Endodermal cell (in vitro differentiated cells): ENCODE results near the gene TNFRSF14. TPM values are rescaled to one million over a fixed set of nuclear protein-coding genes. Genes with fewer than 3 reads are reported as not detected.

Source experiments
- DNase-seq: peaks from one replicate; pipeline ENCODE4 v3.0.0-alpha.2; 2017
- H3K27ac ChIP-seq: 2 replicates; pipeline ENCODE4 v1.5.1; 2013; ENCODE audit warnings: mild to moderate bottlenecking, low read depth, low read length, moderate library complexity
- H3K27me3 ChIP-seq: 2 replicates; pipeline ENCODE4 v1.6.1; 2013; ENCODE audit warnings: mild to moderate bottlenecking, low read length, moderate library complexity; ENCODE audit not compliant: insufficient read depth, control insufficient read depth, poor library complexity, severe bottlenecking
- H3K36me3 ChIP-seq: 2 replicates; pipeline ENCODE4 v1.7.0; 2013; ENCODE audit warnings: mild to moderate bottlenecking, low read length, moderate library complexity; ENCODE audit not compliant: control insufficient read depth, insufficient read depth
- H3K4me1 ChIP-seq: one replicate; pipeline ENCODE4 v1.7.0; 2013; ENCODE audit warnings: low read length; ENCODE audit not compliant: control insufficient read depth, insufficient read depth
- H3K4me3 ChIP-seq: 2 replicates; pipeline ENCODE4 v1.5.1; 2013; ENCODE audit warnings: mild to moderate bottlenecking, low read length, moderate library complexity
- H3K9ac ChIP-seq: 2 replicates; pipeline ENCODE4 v1.6.1; 2013; ENCODE audit warnings: mild to moderate bottlenecking, low read length, moderate library complexity; ENCODE audit not compliant: poor library complexity, severe bottlenecking; ENCODE audit errors: extremely low read depth
- H3K9me3 ChIP-seq: 2 replicates; pipeline ENCODE4 v1.6.1; 2013; ENCODE audit warnings: mild to moderate bottlenecking, low read length, moderate library complexity; ENCODE audit not compliant: control insufficient read depth
- H3K27ac Mint-ChIP-seq: 2 replicates; pipeline ENCODE4 v1.8.0; 2020; ENCODE audit warnings: mixed read lengths
- H3K27me3 Mint-ChIP-seq: 2 replicates; pipeline ENCODE4 v1.8.0; 2021; ENCODE audit warnings: mild to moderate bottlenecking, mixed read lengths; ENCODE audit not compliant: insufficient read depth
- H3K36me3 Mint-ChIP-seq: 2 replicates; pipeline ENCODE4 v1.8.0; 2020; ENCODE audit warnings: low read depth, mixed read lengths
- H3K4me1 Mint-ChIP-seq: 2 replicates; pipeline ENCODE4 v1.8.0; 2020; ENCODE audit warnings: mixed read lengths
- H3K4me3 Mint-ChIP-seq: 2 replicates; pipeline ENCODE4 v1.8.0; 2020; ENCODE audit warnings: mild to moderate bottlenecking, moderate library complexity, mixed read lengths
- H3K9me3 Mint-ChIP-seq: 2 replicates; pipeline ENCODE4 v1.8.0; 2020; ENCODE audit warnings: mild to moderate bottlenecking, mixed read lengths
- whole genome bisulfite sequencing, 2 experiments: methylation state at CpG; one replicate each; pipeline versions ENCODE4 v1.1.5 to v1.1.7; 2013; ENCODE audit warnings: missing lambda C conversion rate in 2 of 2, mixed read lengths in 1 of 2; ENCODE audit not compliant: insufficient coverage in 1 of 2, insufficient read length in 1 of 2; 5-methylcytosine and 5-hydroxymethylcytosine counted together
- total RNA-seq, 2 donors: library from RNA; stranded (reverse); fragmentation: NEBNext Ultra II Directional in 1 of 2; extraction: Animal tissue kit (Norgen Biotek cat#: 25700) in 1 of 2; gene quantifications; 2 replicates in 1 of 2; 3 replicates in 1 of 2; pipeline ENCODE4 v1.2.1, GENCODE V29; 2021
- TF ChIP-seq, protein P1 (sequence below): fragments of 200-600 bp; sonication (generic); conservative IDR thresholded peaks from 2 replicates; pipeline ENCODE4 v1.5.0; 2021; ENCODE audit warnings: antibody characterized with exemption, mild to moderate bottlenecking

The TNFRSF14 gene
- total RNA-seq, 2 donors from 2014 or later = 0.29 to 0.46 TPM

DNA sequence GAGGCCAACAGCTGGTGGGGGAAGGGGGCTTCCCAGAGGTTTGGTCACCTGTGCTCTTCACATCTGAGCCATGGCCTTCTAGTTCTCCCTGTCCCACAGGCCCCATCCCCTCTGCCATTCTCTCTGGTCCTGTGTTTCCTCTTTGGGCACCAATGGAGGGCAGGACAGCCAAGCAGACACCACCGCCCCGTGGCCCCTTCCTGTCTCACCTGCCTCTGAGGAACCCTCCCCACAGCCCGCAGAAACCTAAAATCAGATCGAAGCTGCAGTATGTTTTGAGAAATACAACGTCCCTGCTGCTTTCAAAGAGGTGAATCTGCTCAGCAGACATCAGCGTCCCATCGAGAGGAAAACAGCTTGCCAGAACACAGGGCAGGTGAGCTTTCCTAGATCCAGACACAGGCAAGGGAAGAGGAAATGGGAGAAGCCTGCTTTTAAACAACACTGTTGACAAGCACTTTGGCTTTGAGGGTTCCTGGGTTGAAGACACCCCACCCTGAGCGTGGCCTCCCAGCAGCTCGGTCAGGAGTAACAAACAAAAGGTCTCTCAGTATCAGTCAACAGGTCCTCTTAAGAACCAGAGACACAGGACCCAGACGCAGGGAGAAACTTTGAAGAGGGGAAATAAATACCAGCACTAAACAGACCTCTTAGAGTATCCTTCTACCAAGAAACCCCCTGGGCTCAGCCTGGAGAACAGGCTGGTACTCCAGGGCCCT is 32.1 kb upstream of the TNFRSF14 start:
- no peak overlapping the region for H3K27ac Mint-ChIP-seq
- TF ChIP-seq, protein P1, sequence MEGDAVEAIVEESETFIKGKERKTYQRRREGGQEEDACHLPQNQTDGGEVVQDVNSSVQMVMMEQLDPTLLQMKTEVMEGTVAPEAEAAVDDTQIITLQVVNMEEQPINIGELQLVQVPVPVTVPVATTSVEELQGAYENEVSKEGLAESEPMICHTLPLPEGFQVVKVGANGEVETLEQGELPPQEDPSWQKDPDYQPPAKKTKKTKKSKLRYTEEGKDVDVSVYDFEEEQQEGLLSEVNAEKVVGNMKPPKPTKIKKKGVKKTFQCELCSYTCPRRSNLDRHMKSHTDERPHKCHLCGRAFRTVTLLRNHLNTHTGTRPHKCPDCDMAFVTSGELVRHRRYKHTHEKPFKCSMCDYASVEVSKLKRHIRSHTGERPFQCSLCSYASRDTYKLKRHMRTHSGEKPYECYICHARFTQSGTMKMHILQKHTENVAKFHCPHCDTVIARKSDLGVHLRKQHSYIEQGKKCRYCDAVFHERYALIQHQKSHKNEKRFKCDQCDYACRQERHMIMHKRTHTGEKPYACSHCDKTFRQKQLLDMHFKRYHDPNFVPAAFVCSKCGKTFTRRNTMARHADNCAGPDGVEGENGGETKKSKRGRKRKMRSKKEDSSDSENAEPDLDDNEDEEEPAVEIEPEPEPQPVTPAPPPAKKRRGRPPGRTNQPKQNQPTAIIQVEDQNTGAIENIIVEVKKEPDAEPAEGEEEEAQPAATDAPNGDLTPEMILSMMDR = no peak

DNA sequence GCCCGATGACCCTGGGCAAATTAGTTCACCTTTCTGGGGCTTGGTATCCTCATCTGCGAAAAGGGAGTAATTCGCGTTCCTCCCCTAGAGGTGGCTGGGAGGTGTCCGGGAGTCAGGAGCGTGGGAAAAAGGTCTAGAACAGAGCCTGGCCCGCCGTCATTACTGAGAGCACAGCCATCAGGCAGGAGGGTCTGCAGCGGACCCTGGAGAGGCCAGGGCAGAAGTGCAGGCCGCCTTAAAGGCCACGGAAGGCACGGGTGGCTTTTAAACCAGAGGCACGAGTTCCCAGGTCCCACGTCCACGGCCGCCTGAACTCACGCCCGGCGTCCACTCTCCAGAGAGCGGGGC is 30.6 kb upstream of the TNFRSF14 start:
- peaks cover 34% of the 10 kb centered on the region for H3K27me3 Mint-ChIP-seq
- TF ChIP-seq, protein P1 = no peak
- peak overlapping the region; percentile 79 for H3K9ac ChIP-seq
- H3K27ac ChIP-seq = no peak overlapping the region
- H3K36me3 ChIP-seq = peaks cover 12% of the 10 kb centered on the region
- no peaks in the 10 kb centered on the region for H3K4me1 ChIP-seq
- H3K9me3 ChIP-seq = no peaks in the 10 kb centered on the region
- 5 to 8% methylated on average over 14 to 20 of the region's 20 CpGs for WGBS, 2 experiments
- peaks cover 35% of the 10 kb centered on the region for H3K27me3 ChIP-seq
- peak overlapping the region; percentile 75 for H3K4me3 Mint-ChIP-seq
- H3K27ac Mint-ChIP-seq = peak overlapping the region; percentile 72
- peak overlapping the region; percentile 86 for H3K4me3 ChIP-seq
- H3K4me1 Mint-ChIP-seq = peaks cover 18% of the 10 kb centered on the region
- H3K9me3 Mint-ChIP-seq = no peaks in the 10 kb centered on the region
- no peak for DNase-seq
- H3K36me3 Mint-ChIP-seq = peaks cover 12% of the 10 kb centered on the region

More for the DNA sequence above, 32.1 kb upstream of the TNFRSF14 start:
- Histone ChIP-seq H3K9ac (no peak overlapping the region), H3K27ac (no peak overlapping the region), H3K9me3 (no peaks in the 10 kb centered on the region), H3K4me3 (no peak overlapping the region), H3K27me3 (peaks cover 24% of the 10 kb centered on the region), H3K4me1 (no peaks in the 10 kb centered on the region), H3K36me3 (peaks cover 19% of the 10 kb centered on the region)
- H3K36me3 Mint-ChIP-seq = peaks cover 14% of the 10 kb centered on the region
- 95 to 96% methylated on average over 4 to 10 of the region's 10 CpGs for WGBS, 2 experiments
- no peaks in the 10 kb centered on the region for H3K9me3 Mint-ChIP-seq
- H3K4me1 Mint-ChIP-seq = peaks cover 18% of the 10 kb centered on the region
- H3K27me3 Mint-ChIP-seq = peaks cover 24% of the 10 kb centered on the region
- peak overlapping the region; percentile 75 for H3K4me3 Mint-ChIP-seq
- DNase-seq = no peak

DNA sequence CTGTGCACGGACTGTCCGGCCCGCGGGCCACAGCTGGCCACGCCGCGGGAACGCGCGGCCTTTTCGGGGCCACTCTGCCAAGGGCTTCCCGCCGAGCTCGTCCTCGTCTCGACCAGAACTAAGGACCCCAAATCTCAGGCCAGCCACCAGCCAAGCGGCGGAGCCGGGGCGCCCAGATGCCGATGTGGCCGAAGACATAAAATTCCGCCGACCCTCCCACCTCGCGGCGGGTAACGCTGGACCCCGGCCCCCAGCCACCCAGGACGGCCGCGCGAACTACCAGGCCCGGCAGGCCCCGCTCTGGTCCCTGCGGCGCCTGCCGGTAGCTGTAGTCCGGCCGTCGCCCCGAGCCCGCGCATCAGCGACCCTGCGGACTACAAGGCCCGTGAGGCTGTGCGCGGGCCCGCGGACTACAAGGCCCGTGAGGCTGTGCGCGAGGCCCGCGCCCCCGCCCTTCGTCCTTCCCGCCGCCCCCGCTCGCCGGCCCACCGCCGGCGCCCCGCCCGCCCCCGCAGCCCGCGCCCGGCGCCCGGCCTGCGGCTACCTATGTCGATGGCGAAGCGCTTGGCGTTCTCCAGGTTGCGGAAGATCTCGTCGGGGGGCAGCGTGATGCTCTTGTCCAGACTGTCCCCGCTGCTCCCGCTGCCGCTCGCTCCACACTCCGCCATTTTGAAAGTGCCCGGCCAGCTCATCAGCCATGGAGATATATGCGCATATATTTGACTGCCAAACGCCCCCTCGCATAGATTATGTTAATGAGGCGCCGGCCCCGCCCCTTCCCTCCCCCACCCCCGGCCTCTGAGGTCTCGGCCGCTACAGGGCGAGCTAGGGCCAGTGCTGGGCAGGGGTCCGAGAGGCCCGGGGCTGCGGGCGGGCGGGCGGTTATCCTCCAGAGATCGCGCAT is 30.0 kb upstream of the TNFRSF14 start, which contains the start of gene PANK4:
PANK4 (minus strand) TSS at position 677 of the 904 bp plus-strand sequence; CDS start at position 668, 9 bp downstream.
- peaks cover 6% of the 10 kb centered on the region for H3K36me3 ChIP-seq
- TF ChIP-seq, protein P1 = peak; percentile 25

More for the DNA sequence above, 30.0 kb upstream of the TNFRSF14 start, which contains the start of gene PANK4:
- Mint-ChIP-seq H3K4me3 (peak within 1 kb of the TSS; percentile 75), H3K27ac (peak within 1 kb of the TSS; percentile 94), H3K36me3 (peaks cover 5% of the 10 kb centered on the region), H3K4me1 (peaks cover 18% of the 10 kb centered on the region), H3K9me3 (no peaks in the 10 kb centered on the region), H3K27me3 (peaks cover 41% of the 10 kb centered on the region)
- DNase-seq = peak; percentile 97
- Histone ChIP-seq H3K27me3 (peaks cover 41% of the 10 kb centered on the region), H3K9me3 (no peaks in the 10 kb centered on the region), H3K9ac (peak within 1 kb of the TSS; percentile 79), H3K4me1 (no peaks in the 10 kb centered on the region), H3K4me3 (peak within 1 kb of the TSS; percentile 86), H3K27ac (peak within 1 kb of the TSS; percentile 66)
- WGBS, 2 experiments = 0 to 1% methylated on average over 39 to 107 of the region's 107 CpGs
